Spleen (tissue), 7 donors: ENCODE measurements around the gene RAB40B.

Source experiments
- CTCF ChIP-seq, 11 experiments: fragments of 200-600 bp in 7 of 11; fragments of 450-650 bp in 4 of 11; sonication (generic) in 4 of 11; IDR thresholded peaks in 8 of 11; conservative IDR thresholded peaks in 3 of 11; 1 replicate in 7 of 11; 2 replicates in 4 of 11; pipeline versions ENCODE4 v1.4.0 to v1.8.0; 2016 to 2021; ENCODE audit warnings: antibody characterized with exemption in 11 of 11, inconsistent platforms in 4 of 11, mild to moderate bottlenecking in 1 of 11
- POLR2A ChIP-seq, 3 donors: fragments of 450-650 bp; IDR thresholded peaks; one replicate each; pipeline ENCODE4 v1.5.1; 2017; ENCODE audit warnings: antibody characterized with exemption in 3 of 3, mild to moderate bottlenecking in 1 of 3
- POLR2AphosphoS5 ChIP-seq, 3 donors: sonication (generic); formaldehyde crosslinking; IDR thresholded peaks; one replicate each; pipeline ENCODE4 v1.5.1; 2017; ENCODE audit warnings: antibody characterized with exemption in 3 of 3
- donor health status: DM: no; HTN: no; CAD: no; lungs with moderate emphysema.
- donor health status: DM: no; HTN: no; CAD: no.
- donor health status: DM: no; HTN: no; CAD: no.

DNA sequence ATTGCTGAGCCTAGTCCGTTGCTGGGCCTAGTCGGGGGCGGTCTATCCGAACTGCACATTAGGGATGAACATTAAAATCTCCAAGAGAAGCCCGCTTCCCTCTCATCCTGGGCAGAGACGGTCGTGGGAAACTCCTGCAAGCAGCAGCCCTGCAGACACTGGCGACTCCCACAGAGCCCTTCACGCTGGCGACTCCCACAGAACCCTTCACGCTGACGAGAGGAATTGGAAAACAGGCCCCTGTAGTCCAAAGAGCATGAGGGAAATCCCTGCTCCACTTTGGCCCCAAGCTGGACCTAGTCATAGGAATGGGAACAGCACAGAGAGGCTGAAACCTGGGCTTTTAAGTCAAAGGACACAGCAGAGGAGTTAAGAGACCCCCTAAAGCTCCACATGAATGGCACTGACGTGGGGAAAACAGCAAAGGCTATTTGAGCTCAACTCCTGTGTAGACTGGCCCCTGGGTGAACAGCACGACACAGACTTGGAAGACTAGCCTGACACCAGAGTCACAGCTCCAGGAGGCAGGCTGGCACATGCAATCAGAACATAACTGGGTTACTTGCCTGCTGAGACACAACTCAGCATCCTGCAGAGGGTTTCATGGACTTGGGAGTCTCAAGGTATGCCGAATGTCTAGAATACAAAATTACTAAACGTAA is 92.4 kb downstream of the RAB40B start:
- no peak for TF ChIP-seq CTCF (IDR thresholded peaks at IDR 0.05 in 8 of 11, conservative IDR thresholded peaks at IDR 0.05 in 3 of 11)
- peak in 1 of 3 donors; percentile 10 for TF ChIP-seq POLR2AphosphoS5 (IDR thresholded peaks at IDR 0.05)
- no peak for TF ChIP-seq POLR2A (IDR thresholded peaks at IDR 0.05)
